IMR-90 (cell line): ENCODE results near the gene BGN.

Source experiments
- MAFK ChIP-seq: IDR thresholded peaks from 2 replicates; pipeline ENCODE4 v1.6.1; 2012; ENCODE audit warnings: low read depth, low read length, improper control_type of control experiment
- POLR2A ChIP-seq: IDR thresholded peaks from 2 replicates; pipeline ENCODE4 v1.6.1; 2012; ENCODE audit warnings: mild to moderate bottlenecking, low read depth, low read length
- RAD21 ChIP-seq: IDR thresholded peaks from 2 replicates; pipeline ENCODE4 v1.6.1; 2012; ENCODE audit warnings: low read length, improper control_type of control experiment
- TF ChIP-seq, protein P1 (sequence below): conservative IDR thresholded peaks from 2 replicates; pipeline ENCODE4 v1.5.1; 2012; ENCODE audit warnings: mild to moderate bottlenecking, low read depth, low read length, improper control_type of control experiment

DNA sequence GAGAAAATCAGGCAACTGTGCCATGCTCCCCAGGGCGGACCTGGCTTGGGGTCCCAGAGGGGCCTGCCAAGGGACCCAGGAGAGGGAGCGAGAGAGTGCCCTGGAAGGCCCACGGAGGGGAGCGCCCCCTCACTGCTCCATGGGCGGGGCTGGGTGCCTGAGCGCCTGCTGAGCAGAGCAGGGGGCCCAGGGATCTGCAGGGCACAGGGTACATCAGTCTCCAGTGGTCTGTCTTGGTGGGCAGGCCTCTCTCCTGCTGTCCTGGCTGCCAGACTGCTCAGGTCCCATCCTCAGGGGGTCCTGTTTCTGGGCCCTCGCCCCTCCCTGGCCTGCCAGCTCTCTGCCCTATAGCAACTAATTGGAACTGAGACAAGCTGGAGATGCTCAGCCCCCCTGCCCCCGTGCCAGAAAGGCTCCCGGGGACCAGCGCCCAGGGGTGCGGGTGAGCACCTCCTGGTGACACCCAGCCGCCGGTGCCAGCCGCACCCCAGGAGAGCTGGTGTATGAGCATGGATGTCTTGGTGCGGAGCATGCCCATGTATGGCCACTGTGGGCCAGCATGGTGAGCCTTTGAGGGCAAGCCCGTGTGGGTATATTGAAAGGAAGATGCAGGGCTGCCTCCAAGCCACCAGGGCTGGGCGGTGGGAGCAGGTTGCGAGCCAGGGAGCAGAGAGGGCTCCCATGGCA, 1.3 kb downstream of the BGN start:
- TF ChIP-seq POLR2A: no peak
- TF ChIP-seq, protein P1, sequence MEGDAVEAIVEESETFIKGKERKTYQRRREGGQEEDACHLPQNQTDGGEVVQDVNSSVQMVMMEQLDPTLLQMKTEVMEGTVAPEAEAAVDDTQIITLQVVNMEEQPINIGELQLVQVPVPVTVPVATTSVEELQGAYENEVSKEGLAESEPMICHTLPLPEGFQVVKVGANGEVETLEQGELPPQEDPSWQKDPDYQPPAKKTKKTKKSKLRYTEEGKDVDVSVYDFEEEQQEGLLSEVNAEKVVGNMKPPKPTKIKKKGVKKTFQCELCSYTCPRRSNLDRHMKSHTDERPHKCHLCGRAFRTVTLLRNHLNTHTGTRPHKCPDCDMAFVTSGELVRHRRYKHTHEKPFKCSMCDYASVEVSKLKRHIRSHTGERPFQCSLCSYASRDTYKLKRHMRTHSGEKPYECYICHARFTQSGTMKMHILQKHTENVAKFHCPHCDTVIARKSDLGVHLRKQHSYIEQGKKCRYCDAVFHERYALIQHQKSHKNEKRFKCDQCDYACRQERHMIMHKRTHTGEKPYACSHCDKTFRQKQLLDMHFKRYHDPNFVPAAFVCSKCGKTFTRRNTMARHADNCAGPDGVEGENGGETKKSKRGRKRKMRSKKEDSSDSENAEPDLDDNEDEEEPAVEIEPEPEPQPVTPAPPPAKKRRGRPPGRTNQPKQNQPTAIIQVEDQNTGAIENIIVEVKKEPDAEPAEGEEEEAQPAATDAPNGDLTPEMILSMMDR: no peak
- TF ChIP-seq RAD21: no peak
- no peak for TF ChIP-seq MAFK
